Stimulated activated CD4-positive, alpha-beta T cell treated with anti-CD3 and anti-CD28 coated beads, Interleukin-12 subunit alpha, Interleukin-12 subunit beta, amount 100 ng/mL, for 48 hours (primary cell): Measurements from ENCODE around the gene FAM83E.
"Not testable (repeated sequence)": the region's sequence is repeated elsewhere in the genome, so short reads cannot be mapped to it uniquely, and the experiment has no call there.

Source experiments
- DNase-seq, 3 donors: peaks; one replicate each; pipeline ENCODE4 v3.0.0-alpha.2; 2020; ENCODE audit warnings: low read depth in 2 of 3, low spot score in 1 of 3

FAM83E gene

DNA sequence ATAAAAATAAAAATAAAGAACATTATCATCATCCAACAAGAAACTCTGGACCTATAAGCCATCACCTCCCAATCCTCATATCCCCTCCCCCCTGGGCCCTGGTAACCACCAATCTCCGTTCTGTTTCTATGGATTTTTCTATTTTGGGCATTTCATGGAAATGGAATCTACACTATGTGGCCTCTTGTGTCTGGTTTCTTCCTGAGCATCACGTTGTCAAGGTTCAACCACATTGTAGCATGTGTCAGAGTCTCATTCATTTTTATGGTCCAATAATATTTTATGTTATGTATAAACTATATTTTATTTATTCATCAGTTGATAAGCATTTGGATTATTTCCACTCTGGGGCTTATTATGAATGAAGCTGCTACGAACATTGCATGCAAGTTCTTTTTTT lies 36.0 kb downstream of the FAM83E start:
- DNase-seq = no peak

DNA sequence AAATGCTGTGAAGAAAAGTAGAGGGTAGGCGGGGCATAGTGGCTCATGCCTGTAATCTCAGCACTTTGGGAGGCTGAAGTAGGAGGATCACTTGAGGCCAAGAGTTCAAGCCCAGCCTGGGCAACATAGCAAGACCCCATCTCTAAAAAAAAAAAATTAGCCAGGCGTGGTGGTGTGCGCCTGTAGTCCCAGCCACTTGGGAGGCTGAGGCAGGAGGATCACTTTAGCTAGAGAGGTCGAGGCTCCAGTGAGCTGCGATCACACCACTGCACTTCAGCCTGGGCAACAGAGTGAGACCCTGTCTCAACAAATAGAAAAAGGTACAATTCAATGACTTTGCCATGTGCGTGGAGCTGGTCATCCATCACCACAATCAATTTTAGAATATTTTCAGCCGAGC lies 37.0 kb downstream of the FAM83E start:
- not testable (repeated sequence) for DNase-seq

DNA sequence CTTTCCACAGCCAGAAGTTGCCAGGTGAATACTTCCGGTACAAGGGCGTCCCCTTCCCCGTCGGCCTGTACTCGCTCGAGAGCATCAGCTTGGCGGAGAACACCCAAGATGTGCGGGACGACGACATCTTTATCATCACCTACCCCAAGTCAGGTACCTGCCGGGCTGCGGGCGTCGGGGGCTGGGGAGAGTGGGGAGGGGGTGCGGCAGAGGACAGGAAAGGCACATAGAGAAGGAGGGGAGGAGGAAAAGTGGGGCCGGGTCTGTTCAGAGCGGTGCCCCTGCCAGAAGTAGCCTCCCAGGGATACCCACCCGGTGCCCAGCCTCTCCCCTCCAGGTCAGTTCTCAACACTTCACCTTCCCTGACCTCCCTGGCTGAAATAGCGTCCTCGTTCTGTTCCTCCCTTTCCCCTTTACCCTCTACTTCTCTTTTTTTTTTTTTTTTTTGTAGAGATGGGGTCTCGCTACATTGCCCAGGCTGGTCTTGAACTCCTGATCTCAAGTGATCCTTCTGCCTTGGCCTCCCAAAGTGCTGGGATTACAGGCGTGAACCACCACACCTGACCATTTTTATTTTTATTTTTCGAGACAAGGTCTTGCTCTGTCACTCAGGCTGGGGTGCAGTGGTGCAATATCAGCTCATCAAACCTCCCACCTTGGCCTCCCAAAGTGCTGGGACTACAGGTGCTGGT lies 38.8 kb downstream of the FAM83E start:
- DNase-seq = no peak

DNA sequence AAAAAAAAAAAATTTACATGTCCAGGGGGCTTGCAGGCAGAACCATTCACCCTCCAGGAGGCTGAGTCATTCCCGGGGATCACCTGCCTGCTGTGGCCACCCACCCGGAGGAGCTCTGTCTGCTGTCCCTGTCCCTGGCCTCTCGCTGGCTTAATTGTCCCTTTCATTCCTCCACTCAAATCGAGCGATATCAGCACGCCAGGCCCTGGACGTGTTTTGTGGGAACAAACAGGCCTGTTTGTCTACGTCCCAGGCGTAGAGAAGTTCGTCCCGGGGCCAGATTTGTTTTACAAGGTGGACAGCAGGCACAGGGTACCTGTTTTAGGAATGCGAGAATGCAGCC lies 41.7 kb downstream of the FAM83E start:
- DNase-seq = no peak

DNA sequence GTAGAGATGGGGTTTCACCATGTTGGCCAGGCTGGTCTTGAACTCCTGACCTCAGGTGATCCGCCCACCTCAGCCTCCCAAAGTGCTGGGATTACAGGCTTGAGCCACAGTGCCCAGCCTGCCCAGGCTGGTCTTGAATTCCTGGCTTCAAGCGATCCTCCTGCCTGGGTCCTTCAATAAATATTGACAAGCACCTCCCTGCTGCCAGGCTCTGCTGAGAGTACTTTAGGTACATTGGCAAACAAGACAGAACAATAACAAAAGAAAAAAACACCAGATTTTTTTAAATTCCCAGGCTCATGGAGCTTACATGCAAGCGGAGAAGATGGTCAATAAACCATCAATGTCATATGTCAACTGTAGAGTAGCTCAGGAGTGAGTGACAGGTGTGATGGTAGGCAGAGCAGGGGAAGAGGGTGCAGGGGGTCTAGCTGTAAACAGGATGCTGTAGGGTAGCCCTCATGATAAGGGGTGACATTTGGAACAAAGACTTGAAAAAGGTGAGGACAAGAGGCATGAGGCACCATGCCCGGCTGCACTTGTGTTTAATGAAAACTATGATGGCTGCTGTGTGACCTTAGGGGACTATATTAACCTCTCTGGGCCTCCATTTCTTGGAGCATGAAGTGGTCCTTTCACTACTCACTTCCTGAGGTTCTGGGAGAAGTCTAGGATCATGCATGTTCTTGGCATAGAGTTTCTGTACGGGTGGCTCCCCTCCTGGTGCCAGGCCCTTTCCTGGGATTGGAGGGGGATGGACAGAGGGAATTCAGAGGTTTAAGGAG lies 43.3 kb downstream of the FAM83E start:
- no peak for DNase-seq

DNA sequence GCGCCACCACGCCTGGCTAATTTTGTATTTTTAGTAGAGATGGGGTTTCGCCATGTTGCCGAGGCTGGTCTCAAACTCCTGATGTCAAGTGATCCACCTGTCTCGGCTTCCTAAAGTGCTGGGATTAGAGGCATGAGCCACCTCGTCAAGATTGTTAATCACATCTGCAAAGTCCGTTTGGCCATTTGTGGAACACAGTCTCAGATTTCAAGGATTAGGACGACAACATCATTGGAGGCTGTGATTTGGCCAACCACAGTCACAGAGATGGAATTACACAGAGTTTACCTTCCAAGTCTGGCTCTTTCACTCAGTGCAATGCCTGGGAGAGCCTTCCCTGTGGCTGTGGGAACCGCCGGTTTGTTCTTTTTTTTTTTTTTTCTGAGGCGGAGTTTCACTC lies 45.1 kb downstream of the FAM83E start:
- DNase-seq = no peak

DNA sequence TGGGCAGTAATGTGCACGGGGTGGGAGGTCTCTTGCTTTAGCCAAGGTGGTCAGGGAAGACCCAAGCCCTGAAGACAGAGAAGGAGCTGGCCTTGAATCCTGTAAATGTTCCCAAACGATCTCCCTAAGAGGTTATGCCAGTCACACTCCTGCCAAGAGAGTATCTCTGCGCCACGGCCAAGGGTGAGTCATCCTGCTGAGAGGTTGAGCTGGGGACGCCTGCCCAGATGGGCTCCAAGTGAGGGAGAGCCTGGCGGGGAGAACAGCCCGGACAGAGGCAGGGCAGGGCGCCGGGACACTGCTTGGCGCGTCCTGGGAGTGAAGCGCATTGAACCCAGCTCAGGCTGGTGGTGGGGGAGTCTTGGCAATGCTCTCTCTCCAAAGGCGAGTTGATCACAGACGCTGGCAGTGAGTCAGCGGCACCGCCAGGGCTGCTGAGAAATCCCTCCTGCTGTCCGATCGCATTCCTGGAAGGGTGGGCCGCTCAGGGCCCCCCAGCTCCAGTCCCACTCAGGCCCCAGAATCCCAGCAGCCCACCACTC lies 46.5 kb downstream of the FAM83E start:
- no peak for DNase-seq

DNA sequence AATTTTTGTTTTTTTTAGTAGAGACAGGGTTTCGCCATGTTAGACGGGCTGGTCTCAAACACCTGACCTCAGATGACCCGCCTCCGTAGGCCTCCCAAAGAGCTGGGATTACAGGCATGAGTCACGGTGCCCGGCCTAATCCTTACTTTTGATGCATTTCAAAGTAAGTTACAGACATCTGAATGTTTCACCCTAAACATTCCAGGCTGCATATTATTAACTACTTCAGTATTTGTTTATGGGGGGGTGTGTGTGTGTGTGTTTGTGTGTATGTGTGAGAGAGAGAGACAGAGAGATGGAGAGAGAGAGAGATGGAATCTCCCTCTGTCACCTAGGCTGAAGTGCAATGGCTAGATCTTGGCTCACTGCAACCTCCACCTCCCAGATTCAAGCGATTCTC lies 49.8 kb downstream of the FAM83E start:
- no peak for DNase-seq
